HG03064 (cell line): ENCODE results near the gene ANXA2.
"Not testable (repeated sequence)": the region's sequence is repeated elsewhere in the genome, so short reads cannot be mapped to it uniquely, and the experiment has no call there.

ENCODE experiments used
- ATAC-seq: cut with Tn5 transposase; IDR thresholded peaks from one replicate; pipeline ENCODE4 v1.9.1; 2021; ENCODE audit warnings: low read depth; ENCODE audit not compliant: unreplicated experiment

ANXA2 gene

DNA sequence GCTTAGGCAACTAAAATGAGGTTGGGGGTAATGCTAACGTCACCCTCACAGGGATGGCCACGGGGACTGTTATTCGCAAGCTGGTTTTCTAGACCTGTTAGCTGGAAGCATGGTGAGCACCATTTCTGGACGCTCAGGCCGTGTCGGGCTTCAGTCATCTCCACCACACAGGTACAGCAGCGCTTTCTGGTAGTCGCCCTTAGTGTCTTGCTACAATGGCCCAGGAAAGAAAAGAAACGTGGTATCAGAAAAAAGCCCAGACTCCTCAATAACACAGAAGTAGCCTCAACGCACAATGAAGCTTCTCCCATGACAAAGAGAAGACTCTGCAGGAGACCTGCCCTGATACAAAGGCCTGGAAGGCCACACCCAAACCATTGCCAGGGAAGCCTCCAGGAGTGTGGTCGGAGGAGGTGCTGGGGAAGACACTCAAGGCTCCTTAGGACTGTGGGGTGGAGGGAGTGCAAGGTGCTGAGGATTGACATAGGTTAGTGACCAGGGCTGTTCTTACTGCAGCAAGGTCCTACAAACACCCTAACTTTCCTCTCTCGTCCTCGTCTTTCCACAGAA is 50.2 kb downstream of the ANXA2 start:
- ATAC-seq: no peak

DNA sequence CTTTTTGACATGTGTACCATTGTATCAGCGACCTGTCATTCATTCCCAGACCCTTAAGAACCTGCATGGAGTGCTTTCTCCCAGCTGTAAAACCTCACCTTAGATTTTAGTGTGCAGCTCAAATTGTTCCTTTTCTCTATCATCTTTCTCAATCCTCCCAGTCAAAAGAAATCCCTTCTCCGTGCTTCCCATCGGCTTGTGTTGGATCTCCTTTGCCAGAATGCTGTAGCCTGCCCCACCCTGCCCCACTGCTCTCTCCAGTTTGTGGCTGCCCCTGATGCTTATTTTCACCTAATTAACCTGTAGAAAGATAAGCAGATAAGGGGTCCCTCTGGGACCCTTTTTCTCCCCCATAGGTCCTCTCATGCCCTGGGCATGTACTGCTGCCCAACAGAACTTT is 51.1 kb downstream of the ANXA2 start:
- ATAC-seq: no peak

DNA sequence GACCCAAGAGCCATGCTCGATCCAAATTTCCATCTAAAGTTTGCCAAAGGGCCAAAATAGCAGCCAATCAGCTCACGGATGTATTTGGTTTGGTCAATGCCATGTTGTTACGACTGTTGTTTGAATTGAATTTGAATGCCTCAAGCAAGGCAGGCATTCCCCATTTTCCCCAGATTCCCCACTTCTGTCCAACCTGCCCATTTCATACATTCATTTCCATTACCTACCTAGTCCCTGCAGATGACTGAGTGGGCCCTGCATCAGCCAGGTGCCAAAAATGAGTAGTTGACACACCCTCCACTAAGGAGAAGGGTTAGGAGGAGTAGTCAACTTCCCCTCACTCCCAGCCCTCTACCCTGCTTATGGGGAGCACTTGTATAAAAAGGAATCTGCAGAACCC is 51.7 kb downstream of the ANXA2 start:
- no peak for ATAC-seq

DNA sequence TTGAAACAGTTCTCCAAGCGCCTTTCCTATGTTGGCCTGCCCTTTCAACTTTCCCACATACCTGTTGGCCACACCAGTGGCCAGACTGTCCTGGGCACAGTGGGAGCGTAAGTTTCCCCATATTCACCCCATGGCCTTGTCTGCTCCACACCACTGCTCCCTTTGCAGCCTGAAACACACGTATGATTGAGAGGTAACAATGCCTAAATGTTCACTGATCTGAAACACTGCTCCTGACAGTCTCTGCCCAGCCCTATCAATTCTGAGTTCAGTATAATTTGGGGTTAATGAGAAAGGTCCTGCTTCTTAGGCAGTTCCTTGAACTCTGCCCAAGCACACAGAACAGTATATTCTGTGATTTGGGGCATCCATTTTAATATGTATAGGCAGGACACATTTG is 52.2 kb downstream of the ANXA2 start:
- no peak for ATAC-seq

DNA sequence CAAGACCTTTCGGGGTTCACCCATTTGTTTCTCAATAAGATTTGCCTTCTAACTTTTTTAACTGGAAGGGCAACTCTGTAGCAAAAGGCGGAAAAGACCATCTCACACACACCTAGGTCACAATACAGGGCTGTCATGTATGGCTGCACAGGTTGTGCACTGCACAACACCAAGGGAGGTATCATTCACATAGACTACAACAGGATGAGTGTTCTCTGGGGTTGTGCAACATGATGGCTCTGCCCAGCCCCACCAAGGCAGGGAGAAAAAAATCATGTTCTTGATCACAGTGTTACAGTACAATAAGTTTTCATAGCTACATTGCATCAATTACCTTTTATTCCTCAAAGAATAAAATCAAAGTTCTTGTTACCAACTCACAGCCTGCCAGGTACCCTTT is 52.8 kb downstream of the ANXA2 start:
- ATAC-seq: no peak

DNA sequence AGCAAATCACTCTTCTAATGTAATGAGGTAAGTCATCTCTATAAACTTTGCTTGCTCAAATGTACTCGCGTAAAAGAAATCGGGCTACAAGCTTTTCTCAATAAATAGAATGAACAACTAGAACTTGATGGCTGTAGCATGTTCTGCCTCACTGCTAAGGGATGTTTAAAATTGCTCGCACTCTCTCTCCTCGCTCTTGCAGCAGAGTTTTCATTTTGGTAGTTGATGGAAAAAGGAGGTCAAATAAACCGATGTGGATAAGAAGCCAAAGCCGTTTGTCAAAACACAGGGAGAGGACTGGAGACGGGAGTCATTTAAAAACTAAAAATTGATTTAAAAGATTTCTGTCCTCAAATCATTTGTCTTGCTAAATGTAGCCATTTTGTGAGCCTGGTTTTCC is 53.3 kb downstream of the ANXA2 start:
- ATAC-seq: no peak

DNA sequence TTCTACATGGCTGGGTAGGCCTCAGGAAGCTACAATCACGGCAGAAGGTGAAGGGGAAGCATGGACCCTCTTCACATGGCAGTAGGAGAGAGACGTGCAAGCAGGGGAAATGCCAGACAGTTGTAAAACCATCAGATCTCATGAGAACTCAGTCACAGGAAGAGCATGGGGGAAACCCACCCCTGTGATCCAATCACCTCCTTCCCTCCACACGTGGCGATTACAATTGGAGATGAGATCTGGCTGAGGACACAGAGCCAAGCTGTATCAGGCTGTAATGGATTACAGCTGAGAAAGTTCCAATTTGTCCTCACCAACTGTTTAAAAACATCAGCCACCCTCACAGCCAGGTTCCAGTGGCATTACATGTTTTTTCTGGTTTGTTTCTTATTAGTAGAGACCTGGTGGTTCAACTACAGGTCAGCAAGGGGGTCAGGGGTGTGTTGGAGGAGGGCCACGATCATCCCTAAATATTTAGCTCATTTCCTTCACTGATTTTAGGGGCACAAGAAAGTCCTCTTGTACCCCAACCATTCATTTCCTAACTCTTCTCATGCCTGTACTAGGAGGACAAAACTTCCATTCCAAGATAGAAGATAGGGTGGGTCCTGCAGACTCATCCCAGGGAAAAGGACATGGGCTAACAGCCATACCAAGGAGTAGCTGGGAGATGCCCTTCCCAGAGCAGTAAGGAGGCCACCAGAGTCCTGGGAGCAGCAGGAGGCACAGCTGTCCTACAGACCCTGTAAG is 54.4 kb downstream of the ANXA2 start:
- ATAC-seq: no peak

DNA sequence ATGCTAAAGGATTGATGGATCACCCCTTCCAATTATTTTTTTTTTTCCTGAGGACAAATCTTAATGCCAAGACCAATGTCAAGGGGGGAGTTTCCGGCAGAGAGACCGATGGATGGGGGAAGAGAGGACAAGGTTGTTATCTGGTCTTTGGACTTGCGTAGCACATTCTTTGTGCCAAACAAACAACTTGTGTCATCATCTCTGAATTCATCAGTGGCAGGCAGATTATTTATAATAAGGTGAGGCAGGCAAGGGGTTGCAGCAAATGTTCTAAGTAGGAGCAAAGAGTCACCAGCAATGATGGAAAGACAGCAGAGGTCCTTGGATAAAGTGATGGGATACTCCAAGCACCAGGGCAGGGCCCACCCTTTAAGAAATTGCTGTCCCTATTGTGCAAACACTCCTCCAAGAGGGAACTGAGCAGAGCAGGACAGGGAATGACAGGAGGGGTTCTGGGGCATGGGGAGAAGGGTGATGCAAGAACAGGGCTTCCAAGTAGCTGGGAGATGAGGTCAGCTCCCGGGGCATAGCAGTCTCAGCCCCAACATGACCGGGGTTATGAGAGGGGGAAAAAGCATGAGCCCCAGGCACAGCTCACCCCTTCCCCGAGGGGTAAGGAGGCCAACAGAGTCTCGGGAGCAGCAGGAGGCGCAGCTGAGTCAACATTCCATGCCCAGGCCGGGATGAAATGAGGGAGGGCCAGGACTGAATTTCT is 57.4 kb downstream of the ANXA2 start:
- no peak for ATAC-seq

DNA sequence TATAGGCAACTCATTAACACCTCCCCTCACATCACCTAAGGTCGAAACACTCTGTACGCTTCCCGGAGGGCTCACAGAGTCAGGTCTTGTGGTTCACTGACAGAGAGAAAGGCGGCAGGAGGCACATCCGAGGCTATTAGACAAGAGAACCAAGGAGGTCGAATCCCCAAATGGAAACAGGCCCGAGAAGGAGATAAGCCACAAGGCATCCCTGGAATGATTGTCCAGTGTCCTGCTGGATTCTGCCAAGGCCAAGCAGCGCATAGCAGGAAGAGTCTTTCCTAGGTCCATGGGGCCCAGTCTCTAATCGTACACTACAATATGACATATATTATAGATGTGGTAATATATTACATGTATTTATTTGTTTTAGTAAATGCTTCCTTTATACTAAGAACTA is 58.5 kb downstream of the ANXA2 start:
- no peak for ATAC-seq

DNA sequence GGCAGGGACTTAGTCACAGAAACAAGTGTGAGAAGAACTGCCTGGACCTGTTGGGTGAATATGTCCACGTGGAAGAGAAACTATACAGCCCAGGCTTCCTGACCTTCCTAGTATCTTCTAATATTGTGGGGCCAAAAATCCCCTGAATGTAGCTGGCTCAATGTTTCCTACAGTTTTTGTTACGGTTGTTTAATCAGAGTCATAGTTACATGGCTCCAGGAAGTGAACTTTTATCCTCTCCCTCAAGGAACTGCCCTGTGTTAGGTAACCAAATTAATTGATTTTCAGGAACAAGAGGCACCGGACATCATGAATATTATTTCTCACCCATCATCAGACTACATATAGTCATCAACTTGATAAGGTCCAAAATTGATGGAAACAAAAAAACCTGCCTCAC is 59.0 kb downstream of the ANXA2 start:
- no peak for ATAC-seq

DNA sequence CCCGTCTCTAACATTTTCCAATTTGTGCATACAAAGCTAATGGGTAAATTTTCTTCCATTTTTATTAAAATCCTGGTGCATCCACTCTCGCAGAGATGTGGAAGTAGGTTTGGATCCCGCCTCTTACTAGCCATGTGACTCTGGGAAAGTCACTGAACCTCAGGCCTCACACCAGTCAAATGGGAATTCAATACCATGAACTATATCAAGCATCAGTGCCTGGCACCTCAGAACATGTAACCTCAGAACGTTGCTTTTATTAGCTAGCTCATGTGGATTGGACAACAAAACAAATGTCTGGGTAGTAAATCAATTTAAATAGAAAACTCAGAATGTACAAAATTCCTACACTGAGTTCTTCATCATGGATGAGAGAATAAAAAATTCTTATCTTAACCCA is 60.7 kb downstream of the ANXA2 start:
- no peak for ATAC-seq

DNA sequence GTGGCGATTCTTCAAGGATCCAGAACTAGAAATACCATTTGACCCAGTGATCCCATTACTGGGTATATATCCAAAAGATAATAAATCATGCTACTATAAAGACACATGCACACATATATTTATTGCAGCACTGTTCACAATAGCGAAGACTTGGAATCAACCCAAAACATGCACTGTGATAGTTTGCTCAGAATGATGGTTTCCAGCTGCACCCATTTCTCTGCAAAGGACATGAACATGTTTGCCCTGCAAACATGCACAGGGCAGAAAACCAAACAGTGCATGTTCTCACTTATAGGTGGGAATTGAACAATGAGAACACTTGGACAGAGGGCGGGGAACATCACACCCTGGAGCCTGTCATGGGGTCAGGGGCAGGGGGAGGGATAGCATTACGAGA is 62.5 kb downstream of the ANXA2 start:
- ATAC-seq: not testable (repeated sequence)

DNA sequence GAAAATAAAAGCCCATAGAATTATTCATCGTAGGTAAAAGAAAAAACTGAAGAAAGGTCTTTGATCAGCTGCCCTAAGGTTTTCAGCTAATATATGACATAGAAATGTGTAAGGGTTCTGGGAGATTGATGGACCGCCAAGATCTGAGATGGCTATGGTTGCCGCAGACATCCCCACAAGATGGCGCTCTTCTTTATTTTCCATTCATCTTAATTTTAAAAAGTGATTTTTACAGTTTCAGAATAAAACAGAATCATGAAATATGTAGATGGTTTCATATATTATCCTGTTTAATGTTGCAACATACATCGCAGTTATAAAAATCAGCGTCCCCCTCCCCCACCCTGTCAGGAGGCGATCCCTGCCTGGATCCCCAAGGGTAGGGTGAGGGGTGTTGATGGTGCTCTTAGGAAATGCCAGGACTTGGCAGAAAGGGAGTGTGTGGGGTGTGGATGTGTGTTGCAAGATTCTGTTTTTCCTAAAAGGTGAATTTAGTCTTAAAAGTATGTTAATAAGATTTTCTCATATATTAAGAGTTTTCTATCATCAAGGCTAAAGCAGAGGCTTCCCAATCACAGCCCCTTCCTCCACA is 68.8 kb downstream of the ANXA2 start:
- ATAC-seq: no peak

DNA sequence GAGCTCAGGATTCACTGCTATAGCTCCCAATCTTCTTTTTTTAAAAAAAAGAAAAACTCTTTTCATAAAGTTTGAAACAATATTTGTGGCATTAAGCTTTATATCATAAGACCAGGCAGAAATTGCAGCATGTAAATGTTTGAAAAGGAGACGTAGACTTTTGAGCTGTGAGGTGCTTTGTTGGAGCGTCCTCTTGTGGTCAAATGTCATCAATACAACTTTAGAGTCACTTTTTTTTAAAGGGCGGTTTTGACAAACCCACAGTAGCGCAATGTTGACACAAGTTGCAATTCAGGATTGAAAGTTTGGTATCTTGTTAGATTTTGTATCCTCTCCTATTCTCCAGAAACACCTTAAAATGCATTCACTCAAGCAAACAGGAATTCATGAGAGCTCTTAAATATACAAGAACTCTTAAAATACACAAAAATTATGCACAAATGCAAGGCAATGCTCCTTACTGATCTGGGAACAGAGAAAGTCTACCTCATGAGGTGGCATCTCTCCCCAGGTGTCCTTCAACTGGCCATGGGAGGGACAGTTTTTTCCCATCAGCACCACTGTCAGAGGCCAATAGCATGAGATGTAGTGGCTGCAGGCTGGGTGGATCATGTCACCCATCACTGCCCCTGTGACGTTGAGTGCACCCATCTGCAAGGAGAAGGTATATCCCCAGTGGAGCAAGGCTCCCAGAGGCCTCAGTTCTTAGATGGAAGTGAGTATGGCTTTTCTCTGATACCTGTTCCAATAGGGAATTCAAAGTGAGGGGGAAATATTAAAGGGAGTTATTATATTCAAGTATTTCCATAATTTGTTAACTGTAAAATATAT is 70.7 kb downstream of the ANXA2 start:
- no peak for ATAC-seq

DNA sequence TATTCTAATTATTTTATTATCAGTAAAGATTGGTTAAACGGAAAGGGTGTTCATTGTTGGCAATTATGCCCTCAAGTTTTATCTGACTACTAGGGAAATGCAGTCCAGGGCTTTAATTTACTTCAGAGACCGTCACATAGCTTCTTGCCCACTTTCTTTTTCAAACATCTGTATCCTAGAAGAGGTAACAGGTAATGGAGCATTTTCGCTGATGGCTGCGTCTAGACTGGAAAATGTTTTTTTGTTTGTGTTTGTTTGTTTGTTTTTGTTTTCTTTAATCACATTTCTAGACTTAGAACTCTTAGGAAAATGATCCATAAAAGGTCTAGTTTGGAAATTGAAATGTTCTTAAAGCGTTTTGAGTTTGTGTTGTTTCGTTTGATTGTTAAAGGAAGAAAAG is 71.4 kb downstream of the ANXA2 start:
- no peak for ATAC-seq

DNA sequence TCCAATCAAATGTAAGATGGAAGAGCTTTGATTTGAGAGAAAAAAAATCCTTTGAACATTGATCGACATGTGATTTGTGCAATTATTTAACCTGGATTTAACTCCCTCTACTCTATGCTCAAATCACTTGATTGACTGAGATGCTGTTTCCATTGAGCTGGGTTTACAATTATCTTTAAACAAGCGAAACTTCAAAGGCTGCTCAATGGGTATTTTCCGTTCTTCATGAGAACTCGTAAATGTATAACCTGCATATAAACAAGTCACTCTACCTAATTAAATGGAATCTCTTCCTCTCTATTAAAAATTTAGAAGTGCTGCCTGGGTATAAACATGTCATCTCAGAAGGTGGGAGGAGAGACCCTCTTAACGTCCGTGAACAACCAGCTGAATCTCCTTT is 71.9 kb downstream of the ANXA2 start:
- ATAC-seq: no peak

DNA sequence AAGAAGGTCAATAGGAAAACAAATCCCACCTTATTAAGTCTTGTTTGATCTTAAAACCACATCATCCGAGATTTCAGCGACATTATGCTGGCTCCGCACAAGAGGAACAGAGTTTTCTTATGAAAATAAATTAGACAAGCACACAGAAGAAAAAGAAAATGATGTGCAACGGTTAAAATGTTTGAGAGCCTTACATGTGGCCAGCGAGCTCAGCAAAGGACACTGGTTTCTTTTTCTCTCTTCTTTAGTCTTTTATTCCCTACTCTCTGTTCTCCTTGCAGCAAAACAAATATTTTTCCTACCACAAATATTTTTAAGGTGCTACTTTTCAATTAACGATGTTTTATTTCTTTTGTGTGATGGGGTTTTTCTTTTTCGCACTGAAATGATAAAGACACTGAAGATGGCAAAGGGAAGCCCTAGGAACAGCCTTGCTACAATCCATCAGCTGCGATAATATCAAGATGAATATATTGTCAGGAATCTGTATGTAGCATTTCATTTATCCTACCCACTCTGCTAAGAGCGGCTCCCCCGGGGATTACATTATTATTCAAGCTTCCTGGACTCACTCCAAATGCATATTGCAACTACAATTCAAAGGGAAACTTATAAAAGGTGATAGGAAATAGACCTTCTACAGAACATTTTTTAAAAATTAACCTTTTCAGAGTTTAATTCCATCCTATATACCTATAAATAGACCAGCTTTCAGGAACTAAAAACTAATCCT is 72.9 kb downstream of the ANXA2 start:
- no peak for ATAC-seq

DNA sequence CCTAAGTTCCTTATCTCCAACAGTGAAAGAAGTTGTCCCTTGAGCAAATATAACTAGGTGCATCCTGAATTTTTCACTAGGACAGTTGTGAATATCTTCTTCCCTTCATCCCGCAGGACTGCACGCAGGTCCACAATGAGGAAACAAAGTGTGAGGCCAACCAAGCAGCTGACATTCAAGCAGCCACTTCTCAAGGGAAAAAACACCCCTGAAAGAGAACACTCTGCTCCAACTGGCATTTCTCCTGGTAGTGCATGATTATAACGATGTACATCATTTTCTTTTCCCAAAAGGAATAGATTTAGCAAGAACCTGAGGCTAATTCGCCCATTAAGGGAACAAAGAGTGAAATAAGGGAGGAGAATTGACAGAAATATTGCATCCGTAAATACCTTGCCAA is 74.5 kb downstream of the ANXA2 start:
- no peak for ATAC-seq

DNA sequence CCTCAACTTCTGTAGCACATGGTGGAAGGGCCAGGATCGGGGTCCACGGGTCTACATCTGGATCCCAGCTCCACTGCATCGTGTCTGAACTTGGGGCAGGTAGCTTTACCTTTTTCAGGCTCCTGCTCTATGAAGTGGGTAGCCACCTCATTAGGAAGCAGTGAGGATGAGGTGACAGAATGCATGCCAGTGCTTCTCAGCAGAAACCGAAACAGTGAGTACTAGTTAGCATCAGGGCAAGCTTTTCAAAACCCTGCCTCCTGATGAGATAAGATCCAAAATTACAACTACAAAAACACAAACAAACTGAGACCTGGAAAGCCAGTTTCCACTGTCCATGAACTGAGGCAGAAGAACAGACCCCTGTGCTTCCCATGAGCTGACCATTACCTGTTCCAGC is 77.4 kb downstream of the ANXA2 start:
- no peak for ATAC-seq

DNA sequence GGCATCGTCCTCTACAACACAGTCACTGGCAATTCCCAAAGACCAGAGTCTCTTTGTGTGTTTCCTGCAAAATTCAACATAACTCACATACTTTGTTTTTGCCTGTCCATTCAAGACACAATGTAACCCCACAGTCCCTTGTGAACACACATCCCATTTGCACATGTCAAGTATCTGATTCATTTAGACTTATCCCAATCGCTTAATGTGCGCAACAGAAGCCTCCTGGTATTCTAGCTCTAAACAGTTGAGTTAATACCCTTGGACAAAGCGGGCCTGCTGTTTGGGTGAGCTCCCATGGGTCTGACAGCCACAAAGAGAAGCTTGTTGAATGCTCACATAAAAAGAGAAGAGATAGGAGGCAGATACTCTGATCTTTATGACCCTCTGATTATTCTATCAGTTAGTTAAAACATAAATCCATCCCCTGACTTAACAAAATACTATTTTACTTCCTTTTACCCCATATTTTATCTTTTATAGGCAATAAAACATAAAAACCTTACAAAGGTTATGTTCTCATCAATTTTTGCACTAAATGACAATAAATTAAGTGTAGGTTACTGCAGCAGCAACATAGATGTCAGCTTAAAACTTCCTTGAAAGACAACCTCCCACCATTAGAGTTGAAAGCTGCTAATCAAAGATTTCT is 79.4 kb downstream of the ANXA2 start:
- ATAC-seq: no peak
